Stimulated activated CD8-positive, alpha-beta memory T cell treated with anti-CD3 and anti-CD28 coated beads, Interleukin-2, amount 100 ng/mL, for 1 hour (primary cell): Measurements from ENCODE around the gene NMT1.

ENCODE experiments used
- DNase-seq, 2 donors: peaks; one replicate each; pipeline ENCODE4 v3.0.0-alpha.2; 2020; ENCODE audit warnings: low read depth in 2 of 2

The NMT1 gene

GRCh38 chr17:45150911-45151809 is 90.0 kb downstream of the NMT1 start:
- no peak for DNase-seq

DNA sequence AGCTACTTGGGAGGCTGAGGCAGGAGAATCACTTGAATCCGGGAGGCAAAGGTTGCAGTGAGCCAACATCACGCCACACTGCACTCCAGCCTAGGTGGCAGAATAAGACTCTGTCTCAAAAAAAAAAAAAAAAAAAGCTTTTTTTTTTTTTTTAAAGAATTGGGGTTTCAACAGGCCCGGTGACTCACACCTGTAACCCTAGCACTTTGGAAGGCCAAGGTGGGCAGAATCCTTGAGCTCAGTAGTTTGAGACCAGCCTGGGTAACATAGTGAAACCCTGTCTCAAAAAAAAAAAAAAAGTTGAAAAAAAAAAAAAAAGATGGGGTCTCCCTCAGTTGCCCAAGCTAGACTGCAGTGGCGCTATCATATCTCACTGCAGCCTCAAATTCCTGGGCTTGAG is 93.9 kb downstream of the NMT1 start:
- DNase-seq = no peak

GRCh38 chr17:45155483-45155882 is 94.4 kb downstream of the NMT1 start:
- DNase-seq = no peak

- DNase-seq = no peak
These were observed 95.1 kb downstream of the NMT1 start for GRCh38 chr17:45156242-45156641.
